OCI-LY7 (cell line): ENCODE results near the gene DLEU7.

Experiments
- CTCF ChIP-seq: fragments of 200-600 bp; sonication (generic); conservative IDR thresholded peaks from 2 replicates; pipeline ENCODE4 v1.5.1; 2014; ENCODE audit warnings: mild to moderate bottlenecking, antibody characterized with exemption, low read length, moderate library complexity, mixed read lengths
- EZH2phosphoT487 ChIP-seq: fragments of 200-600 bp; sonication (generic); IDR thresholded peaks from 2 replicates; pipeline ENCODE4 v1.6.1; 2018; ENCODE audit warnings: low read depth, borderline replicate concordance, mild to moderate bottlenecking, mixed run types, antibody characterized with exemption, low read length, moderate library complexity, mixed read lengths

GRCh38 chr13:50829226-50829625 is 14.3 kb downstream of the DLEU7 start:
- TF ChIP-seq CTCF (no peak), EZH2phosphoT487 (no peak)
